HEK293 (cell line): ENCODE data around the gene ZNF782.

ENCODE experiments used
- ZFP41 ChIP-seq: fragments of 450-650 bp; formaldehyde crosslinking; IDR thresholded peaks from 2 replicates; pipeline ENCODE4 v1.5.1; 2016; ENCODE audit warnings: missing biosample characterization, missing genetic modification characterization, borderline replicate concordance
- ZNF530 ChIP-seq: fragments of 450-650 bp; formaldehyde crosslinking; IDR thresholded peaks from 2 replicates; pipeline ENCODE4 v1.5.1; 2016; ENCODE audit warnings: low read depth, missing biosample characterization, missing genetic modification characterization
- ZNF670 ChIP-seq: fragments of 450-650 bp; formaldehyde crosslinking; IDR thresholded peaks from 2 replicates; pipeline ENCODE4 v1.5.1; 2016; ENCODE audit warnings: missing biosample characterization, missing genetic modification characterization, low read depth
- ZNF830 ChIP-seq: fragments of 450-650 bp; IDR thresholded peaks from 2 replicates; pipeline ENCODE4 v1.5.0; 2018; ENCODE audit warnings: missing biosample characterization, missing genetic modification characterization, low read depth, mild to moderate bottlenecking, moderate library complexity
- TF ChIP-seq, protein P1 (sequence below): fragments of 450-650 bp; IDR thresholded peaks from 2 replicates; pipeline ENCODE4 v1.5.1; 2018; ENCODE audit warnings: missing biosample characterization, missing genetic modification characterization
- TF ChIP-seq, protein P2 (sequence below): fragments of 450-650 bp; formaldehyde crosslinking; IDR thresholded peaks from 2 replicates; pipeline ENCODE4 v1.5.1; 2016; ENCODE audit warnings: missing biosample characterization, missing genetic modification characterization
- TF ChIP-seq, protein P3 (sequence below): fragments of 450-650 bp; formaldehyde crosslinking; IDR thresholded peaks from 2 replicates; pipeline ENCODE4 v1.5.1; 2016; ENCODE audit warnings: missing biosample characterization, missing genetic modification characterization, low read depth

DNA sequence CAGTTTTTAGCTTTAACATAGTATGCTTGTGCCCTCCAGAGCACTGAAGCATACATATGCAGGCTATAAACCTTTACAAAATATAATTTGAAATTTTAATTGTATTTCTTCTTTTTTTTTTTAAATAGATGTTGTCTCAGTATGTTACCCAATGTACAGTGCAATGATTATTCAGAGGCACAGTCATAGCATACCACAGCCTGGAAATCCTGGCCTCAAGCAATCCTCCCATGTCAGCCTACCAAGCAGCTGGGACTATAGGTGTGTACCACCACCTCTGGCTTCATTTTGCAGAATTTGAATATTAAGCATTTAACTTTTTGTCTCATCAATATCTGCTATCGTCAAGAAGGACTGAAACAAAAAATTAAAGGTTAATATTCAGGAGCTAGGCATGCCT is 16.9 kb upstream of the ZNF782 start:
- TF ChIP-seq ZNF530 (no peak), ZNF670 (tag by site-specific recombination) (no peak), ZNF830 (tag by site-specific recombination) (no peak), ZFP41 (tag by site-specific recombination) (no peak)
- TF ChIP-seq, protein P1, sequence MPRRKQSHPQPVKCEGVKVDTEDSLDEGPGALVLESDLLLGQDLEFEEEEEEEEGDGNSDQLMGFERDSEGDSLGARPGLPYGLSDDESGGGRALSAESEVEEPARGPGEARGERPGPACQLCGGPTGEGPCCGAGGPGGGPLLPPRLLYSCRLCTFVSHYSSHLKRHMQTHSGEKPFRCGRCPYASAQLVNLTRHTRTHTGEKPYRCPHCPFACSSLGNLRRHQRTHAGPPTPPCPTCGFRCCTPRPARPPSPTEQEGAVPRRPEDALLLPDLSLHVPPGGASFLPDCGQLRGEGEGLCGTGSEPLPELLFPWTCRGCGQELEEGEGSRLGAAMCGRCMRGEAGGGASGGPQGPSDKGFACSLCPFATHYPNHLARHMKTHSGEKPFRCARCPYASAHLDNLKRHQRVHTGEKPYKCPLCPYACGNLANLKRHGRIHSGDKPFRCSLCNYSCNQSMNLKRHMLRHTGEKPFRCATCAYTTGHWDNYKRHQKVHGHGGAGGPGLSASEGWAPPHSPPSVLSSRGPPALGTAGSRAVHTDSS (tag by site-specific recombination): no peak
- TF ChIP-seq, protein P2, sequence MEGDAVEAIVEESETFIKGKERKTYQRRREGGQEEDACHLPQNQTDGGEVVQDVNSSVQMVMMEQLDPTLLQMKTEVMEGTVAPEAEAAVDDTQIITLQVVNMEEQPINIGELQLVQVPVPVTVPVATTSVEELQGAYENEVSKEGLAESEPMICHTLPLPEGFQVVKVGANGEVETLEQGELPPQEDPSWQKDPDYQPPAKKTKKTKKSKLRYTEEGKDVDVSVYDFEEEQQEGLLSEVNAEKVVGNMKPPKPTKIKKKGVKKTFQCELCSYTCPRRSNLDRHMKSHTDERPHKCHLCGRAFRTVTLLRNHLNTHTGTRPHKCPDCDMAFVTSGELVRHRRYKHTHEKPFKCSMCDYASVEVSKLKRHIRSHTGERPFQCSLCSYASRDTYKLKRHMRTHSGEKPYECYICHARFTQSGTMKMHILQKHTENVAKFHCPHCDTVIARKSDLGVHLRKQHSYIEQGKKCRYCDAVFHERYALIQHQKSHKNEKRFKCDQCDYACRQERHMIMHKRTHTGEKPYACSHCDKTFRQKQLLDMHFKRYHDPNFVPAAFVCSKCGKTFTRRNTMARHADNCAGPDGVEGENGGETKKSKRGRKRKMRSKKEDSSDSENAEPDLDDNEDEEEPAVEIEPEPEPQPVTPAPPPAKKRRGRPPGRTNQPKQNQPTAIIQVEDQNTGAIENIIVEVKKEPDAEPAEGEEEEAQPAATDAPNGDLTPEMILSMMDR (tag by site-specific recombination): no peak
- TF ChIP-seq, protein P3, sequence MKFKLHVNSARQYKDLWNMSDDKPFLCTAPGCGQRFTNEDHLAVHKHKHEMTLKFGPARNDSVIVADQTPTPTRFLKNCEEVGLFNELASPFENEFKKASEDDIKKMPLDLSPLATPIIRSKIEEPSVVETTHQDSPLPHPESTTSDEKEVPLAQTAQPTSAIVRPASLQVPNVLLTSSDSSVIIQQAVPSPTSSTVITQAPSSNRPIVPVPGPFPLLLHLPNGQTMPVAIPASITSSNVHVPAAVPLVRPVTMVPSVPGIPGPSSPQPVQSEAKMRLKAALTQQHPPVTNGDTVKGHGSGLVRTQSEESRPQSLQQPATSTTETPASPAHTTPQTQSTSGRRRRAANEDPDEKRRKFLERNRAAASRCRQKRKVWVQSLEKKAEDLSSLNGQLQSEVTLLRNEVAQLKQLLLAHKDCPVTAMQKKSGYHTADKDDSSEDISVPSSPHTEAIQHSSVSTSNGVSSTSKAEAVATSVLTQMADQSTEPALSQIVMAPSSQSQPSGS (tag by site-specific recombination): no peak
